WTC11 (cell line): Measurements from ENCODE around the gene SAE1.

Experiments
- ATF1 ChIP-seq: sonication (generic); formaldehyde crosslinking; IDR thresholded peaks from 2 replicates; pipeline ENCODE4 v1.8.1; 2023; ENCODE audit warnings: mild to moderate bottlenecking, moderate library complexity, missing genetic modification reagents
- CTCF ChIP-seq: fragments of 200-600 bp; IDR thresholded peaks from 2 replicates; pipeline ENCODE4 v1.8.0; 2022; ENCODE audit warnings: antibody characterized with exemption
- ESRRA ChIP-seq: sonication (generic); formaldehyde crosslinking; IDR thresholded peaks from 2 replicates; pipeline ENCODE4 v1.8.1; 2022; ENCODE audit warnings: mild to moderate bottlenecking, missing genetic modification reagents, borderline replicate concordance
- GABPB1 ChIP-seq: sonication (generic); formaldehyde crosslinking; IDR thresholded peaks from 2 replicates; pipeline ENCODE4 v1.8.1; 2023; ENCODE audit warnings: mild to moderate bottlenecking, missing genetic modification reagents
- NR1H2 ChIP-seq: sonication (generic); formaldehyde crosslinking; IDR thresholded peaks from 2 replicates; pipeline ENCODE4 v1.9.0; 2021; ENCODE audit warnings: mild to moderate bottlenecking, moderate library complexity, missing genetic modification reagents
- SP1 ChIP-seq: sonication (generic); formaldehyde crosslinking; conservative IDR thresholded peaks from 2 replicates; pipeline ENCODE4 v1.8.1; 2022; ENCODE audit warnings: missing genetic modification reagents
- TP53 ChIP-seq: sonication (generic); formaldehyde crosslinking; IDR thresholded peaks from 2 replicates; pipeline ENCODE4 v1.8.1; 2023; ENCODE audit warnings: mild to moderate bottlenecking, missing genetic modification reagents
- ZNF219 ChIP-seq: sonication (generic); formaldehyde crosslinking; IDR thresholded peaks from 2 replicates; pipeline ENCODE4 v1.8.0; 2023; ENCODE audit warnings: missing genetic modification reagents, mild to moderate bottlenecking, borderline replicate concordance
- TF ChIP-seq, protein P1 (sequence below): sonication (generic); formaldehyde crosslinking; IDR thresholded peaks from 2 replicates; pipeline ENCODE4 v1.8.0; 2022; ENCODE audit warnings: mild to moderate bottlenecking, missing genetic modification reagents
- TF ChIP-seq, protein P2 (sequence below): sonication (generic); formaldehyde crosslinking; IDR thresholded peaks from 2 replicates; pipeline ENCODE4 v1.8.1; 2023; ENCODE audit warnings: mild to moderate bottlenecking, missing genetic modification reagents, borderline replicate concordance
- TF ChIP-seq, protein P3 (sequence below): sonication (generic); formaldehyde crosslinking; IDR thresholded peaks from 2 replicates; pipeline ENCODE4 v1.8.1; 2023; ENCODE audit warnings: mild to moderate bottlenecking, missing genetic modification reagents, moderate library complexity
- TF ChIP-seq, protein P4 (sequence below): sonication (generic); formaldehyde crosslinking; IDR thresholded peaks from 2 replicates; pipeline ENCODE4 v1.8.0; 2023; ENCODE audit warnings: missing genetic modification reagents, mild to moderate bottlenecking, borderline replicate concordance

- no peak for TF ChIP-seq ZNF219
- TF ChIP-seq, protein P1, sequence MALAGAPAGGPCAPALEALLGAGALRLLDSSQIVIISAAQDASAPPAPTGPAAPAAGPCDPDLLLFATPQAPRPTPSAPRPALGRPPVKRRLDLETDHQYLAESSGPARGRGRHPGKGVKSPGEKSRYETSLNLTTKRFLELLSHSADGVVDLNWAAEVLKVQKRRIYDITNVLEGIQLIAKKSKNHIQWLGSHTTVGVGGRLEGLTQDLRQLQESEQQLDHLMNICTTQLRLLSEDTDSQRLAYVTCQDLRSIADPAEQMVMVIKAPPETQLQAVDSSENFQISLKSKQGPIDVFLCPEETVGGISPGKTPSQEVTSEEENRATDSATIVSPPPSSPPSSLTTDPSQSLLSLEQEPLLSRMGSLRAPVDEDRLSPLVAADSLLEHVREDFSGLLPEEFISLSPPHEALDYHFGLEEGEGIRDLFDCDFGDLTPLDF (CRISPR knock-in tag), result no peak
- TF ChIP-seq, protein P2, sequence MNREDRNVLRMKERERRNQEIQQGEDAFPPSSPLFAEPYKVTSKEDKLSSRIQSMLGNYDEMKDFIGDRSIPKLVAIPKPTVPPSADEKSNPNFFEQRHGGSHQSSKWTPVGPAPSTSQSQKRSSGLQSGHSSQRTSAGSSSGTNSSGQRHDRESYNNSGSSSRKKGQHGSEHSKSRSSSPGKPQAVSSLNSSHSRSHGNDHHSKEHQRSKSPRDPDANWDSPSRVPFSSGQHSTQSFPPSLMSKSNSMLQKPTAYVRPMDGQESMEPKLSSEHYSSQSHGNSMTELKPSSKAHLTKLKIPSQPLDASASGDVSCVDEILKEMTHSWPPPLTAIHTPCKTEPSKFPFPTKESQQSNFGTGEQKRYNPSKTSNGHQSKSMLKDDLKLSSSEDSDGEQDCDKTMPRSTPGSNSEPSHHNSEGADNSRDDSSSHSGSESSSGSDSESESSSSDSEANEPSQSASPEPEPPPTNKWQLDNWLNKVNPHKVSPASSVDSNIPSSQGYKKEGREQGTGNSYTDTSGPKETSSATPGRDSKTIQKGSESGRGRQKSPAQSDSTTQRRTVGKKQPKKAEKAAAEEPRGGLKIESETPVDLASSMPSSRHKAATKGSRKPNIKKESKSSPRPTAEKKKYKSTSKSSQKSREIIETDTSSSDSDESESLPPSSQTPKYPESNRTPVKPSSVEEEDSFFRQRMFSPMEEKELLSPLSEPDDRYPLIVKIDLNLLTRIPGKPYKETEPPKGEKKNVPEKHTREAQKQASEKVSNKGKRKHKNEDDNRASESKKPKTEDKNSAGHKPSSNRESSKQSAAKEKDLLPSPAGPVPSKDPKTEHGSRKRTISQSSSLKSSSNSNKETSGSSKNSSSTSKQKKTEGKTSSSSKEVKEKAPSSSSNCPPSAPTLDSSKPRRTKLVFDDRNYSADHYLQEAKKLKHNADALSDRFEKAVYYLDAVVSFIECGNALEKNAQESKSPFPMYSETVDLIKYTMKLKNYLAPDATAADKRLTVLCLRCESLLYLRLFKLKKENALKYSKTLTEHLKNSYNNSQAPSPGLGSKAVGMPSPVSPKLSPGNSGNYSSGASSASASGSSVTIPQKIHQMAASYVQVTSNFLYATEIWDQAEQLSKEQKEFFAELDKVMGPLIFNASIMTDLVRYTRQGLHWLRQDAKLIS (CRISPR knock-in tag), result no peak
- no peak for TF ChIP-seq TP53 (CRISPR knock-in tag)
- TF ChIP-seq ATF1 (CRISPR knock-in tag), result no peak
- no peak for TF ChIP-seq GABPB1 (CRISPR knock-in tag)
- TF ChIP-seq ESRRA (CRISPR knock-in tag), result no peak
- 0 out of 2 replicates have a peak, but pooled peaks have one; percentile 31 for TF ChIP-seq SP1 (CRISPR knock-in tag)
- TF ChIP-seq CTCF, result no peak
- TF ChIP-seq, protein P3, sequence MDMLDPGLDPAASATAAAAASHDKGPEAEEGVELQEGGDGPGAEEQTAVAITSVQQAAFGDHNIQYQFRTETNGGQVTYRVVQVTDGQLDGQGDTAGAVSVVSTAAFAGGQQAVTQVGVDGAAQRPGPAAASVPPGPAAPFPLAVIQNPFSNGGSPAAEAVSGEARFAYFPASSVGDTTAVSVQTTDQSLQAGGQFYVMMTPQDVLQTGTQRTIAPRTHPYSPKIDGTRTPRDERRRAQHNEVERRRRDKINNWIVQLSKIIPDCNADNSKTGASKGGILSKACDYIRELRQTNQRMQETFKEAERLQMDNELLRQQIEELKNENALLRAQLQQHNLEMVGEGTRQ (CRISPR knock-in tag), result no peak
- TF ChIP-seq, protein P4, sequence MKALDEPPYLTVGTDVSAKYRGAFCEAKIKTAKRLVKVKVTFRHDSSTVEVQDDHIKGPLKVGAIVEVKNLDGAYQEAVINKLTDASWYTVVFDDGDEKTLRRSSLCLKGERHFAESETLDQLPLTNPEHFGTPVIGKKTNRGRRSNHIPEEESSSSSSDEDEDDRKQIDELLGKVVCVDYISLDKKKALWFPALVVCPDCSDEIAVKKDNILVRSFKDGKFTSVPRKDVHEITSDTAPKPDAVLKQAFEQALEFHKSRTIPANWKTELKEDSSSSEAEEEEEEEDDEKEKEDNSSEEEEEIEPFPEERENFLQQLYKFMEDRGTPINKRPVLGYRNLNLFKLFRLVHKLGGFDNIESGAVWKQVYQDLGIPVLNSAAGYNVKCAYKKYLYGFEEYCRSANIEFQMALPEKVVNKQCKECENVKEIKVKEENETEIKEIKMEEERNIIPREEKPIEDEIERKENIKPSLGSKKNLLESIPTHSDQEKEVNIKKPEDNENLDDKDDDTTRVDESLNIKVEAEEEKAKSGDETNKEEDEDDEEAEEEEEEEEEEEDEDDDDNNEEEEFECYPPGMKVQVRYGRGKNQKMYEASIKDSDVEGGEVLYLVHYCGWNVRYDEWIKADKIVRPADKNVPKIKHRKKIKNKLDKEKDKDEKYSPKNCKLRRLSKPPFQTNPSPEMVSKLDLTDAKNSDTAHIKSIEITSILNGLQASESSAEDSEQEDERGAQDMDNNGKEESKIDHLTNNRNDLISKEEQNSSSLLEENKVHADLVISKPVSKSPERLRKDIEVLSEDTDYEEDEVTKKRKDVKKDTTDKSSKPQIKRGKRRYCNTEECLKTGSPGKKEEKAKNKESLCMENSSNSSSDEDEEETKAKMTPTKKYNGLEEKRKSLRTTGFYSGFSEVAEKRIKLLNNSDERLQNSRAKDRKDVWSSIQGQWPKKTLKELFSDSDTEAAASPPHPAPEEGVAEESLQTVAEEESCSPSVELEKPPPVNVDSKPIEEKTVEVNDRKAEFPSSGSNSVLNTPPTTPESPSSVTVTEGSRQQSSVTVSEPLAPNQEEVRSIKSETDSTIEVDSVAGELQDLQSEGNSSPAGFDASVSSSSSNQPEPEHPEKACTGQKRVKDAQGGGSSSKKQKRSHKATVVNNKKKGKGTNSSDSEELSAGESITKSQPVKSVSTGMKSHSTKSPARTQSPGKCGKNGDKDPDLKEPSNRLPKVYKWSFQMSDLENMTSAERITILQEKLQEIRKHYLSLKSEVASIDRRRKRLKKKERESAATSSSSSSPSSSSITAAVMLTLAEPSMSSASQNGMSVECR, result 0 out of 2 replicates have a peak, but pooled peaks have one; percentile 24
- no peak for TF ChIP-seq NR1H2
Measured at GRCh38 chr19:47157431-47158321, 27.0 kb downstream of the SAE1 start.
